Lung (tissue), 12 donors: ENCODE data around the gene SMIM44. TPM values are rescaled to one million over a fixed set of nuclear protein-coding genes. Genes with fewer than 3 reads are reported as not detected.

Source experiments
- ATAC-seq: fragments of 200-7000 bp; cut with Tn5 transposase; one replicate; pipeline ENCODE4 v1.9.1; 2020; ENCODE audit warnings: moderate number of reproducible peaks; ENCODE audit not compliant: insufficient read depth, low FRiP score
- DNase-seq, 3 donors: peaks; one replicate each; pipeline ENCODE4 v3.0.0-alpha.2; 2013 to 2017
- H3K27ac ChIP-seq, 2 donors: one replicate each; pipeline ENCODE4 v1.5.1; 2013; ENCODE audit warnings: mild to moderate bottlenecking in 2 of 2, moderate library complexity in 2 of 2, control low read depth in 1 of 2, inconsistent platforms in 1 of 2, low read depth in 1 of 2, low read length in 1 of 2
- H3K27me3 ChIP-seq, 3 donors: one replicate each; pipeline ENCODE4 v1.5.1; 2013; ENCODE audit warnings: low read length in 2 of 3; ENCODE audit not compliant: control insufficient read depth in 3 of 3, insufficient read depth in 3 of 3
- H3K36me3 ChIP-seq, 4 donors: one replicate each; pipeline ENCODE4 v1.5.1; 2013; ENCODE audit warnings: low read length in 4 of 4, mild to moderate bottlenecking in 1 of 4, moderate library complexity in 1 of 4; ENCODE audit not compliant: control insufficient read depth in 4 of 4, insufficient read depth in 4 of 4
- H3K4me1 ChIP-seq, 5 donors: one replicate each; pipeline ENCODE4 v1.5.1; 2013; ENCODE audit warnings: low read length in 5 of 5, mild to moderate bottlenecking in 2 of 5, moderate library complexity in 1 of 5; ENCODE audit not compliant: control insufficient read depth in 5 of 5, insufficient read depth in 5 of 5
- H3K4me3 ChIP-seq: one replicate; pipeline ENCODE4 v1.5.1; 2013; ENCODE audit warnings: mild to moderate bottlenecking, control low read depth, moderate library complexity
- H3K9ac ChIP-seq, 2 donors: one replicate each; pipeline ENCODE4 v1.5.1; 2013; ENCODE audit warnings: low read length in 2 of 2, control low read depth in 1 of 2; ENCODE audit not compliant: insufficient read depth in 1 of 2
- H3K9me3 ChIP-seq, 4 donors: one replicate each; pipeline ENCODE4 v1.5.1; 2013; ENCODE audit warnings: low read length in 3 of 4, mild to moderate bottlenecking in 1 of 4, moderate library complexity in 1 of 4; ENCODE audit not compliant: control insufficient read depth in 4 of 4, insufficient read depth in 3 of 4
- WGBS, 2 donors: extraction: QIAGEN DNeasy Blood & Tissue Kit; methylation state at CpG; one replicate each; pipeline ENCODE4 v1.1.7; 2013; 5-methylcytosine and 5-hydroxymethylcytosine counted together
- polyA plus RNA-seq, 2 donors: library from polyadenylated mRNA; stranded (reverse); fragments of 200-250 nt; gene quantifications; one replicate each; pipeline ENCODE4 v1.2.1, GENCODE V29; 2013
- total RNA-seq, 2 donors: library from RNA; depleted of rRNA in 1 of 2; stranded (reverse); fragments of >200 nt in 1 of 2; gene quantifications; one replicate each; pipeline ENCODE4 v1.2.1, GENCODE V29; 2014 to 2021
- TF ChIP-seq, protein P1 (sequence below): IDR thresholded peaks from 2 replicates; pipeline ENCODE4 v1.5.1; 2012; ENCODE audit warnings: mild to moderate bottlenecking; ENCODE audit errors: control extremely low read depth, extremely low read depth
- donor health status: control.
- donor health status: control.
- donor health status: Bipolar disorder and iron deficiency.
- donor health status: healthy.
- donor health status: DM: yes; HTN: yes; CAD: no.

Gene SMIM44
- total and polyA plus RNA-seq, 4 donors, result not detected

GRCh38 chr19:3478409-3479176 lies 4.6 kb downstream of the SMIM44 start:
- Histone ChIP-seq H3K9ac (no peak overlapping the region), H3K9me3 (no peaks in the 10 kb centered on the region), H3K4me1 (peaks cover 0 to 3% (median 0%) of the 10 kb centered on the region in 5 donors), H3K4me3 (no peak overlapping the region), H3K27ac (no peak overlapping the region), H3K36me3 (no peaks in the 10 kb centered on the region), H3K27me3 (peaks cover 0 to 17% (median 13%) of the 10 kb centered on the region in 3 donors)
- 7 to 15% methylated on average over 23 to 27 of the region's 27 CpGs for WGBS, 2 donors
- no peak for DNase-seq
- ATAC-seq, result no peak
- TF ChIP-seq, protein P1, sequence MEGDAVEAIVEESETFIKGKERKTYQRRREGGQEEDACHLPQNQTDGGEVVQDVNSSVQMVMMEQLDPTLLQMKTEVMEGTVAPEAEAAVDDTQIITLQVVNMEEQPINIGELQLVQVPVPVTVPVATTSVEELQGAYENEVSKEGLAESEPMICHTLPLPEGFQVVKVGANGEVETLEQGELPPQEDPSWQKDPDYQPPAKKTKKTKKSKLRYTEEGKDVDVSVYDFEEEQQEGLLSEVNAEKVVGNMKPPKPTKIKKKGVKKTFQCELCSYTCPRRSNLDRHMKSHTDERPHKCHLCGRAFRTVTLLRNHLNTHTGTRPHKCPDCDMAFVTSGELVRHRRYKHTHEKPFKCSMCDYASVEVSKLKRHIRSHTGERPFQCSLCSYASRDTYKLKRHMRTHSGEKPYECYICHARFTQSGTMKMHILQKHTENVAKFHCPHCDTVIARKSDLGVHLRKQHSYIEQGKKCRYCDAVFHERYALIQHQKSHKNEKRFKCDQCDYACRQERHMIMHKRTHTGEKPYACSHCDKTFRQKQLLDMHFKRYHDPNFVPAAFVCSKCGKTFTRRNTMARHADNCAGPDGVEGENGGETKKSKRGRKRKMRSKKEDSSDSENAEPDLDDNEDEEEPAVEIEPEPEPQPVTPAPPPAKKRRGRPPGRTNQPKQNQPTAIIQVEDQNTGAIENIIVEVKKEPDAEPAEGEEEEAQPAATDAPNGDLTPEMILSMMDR, result no peak

DNA sequence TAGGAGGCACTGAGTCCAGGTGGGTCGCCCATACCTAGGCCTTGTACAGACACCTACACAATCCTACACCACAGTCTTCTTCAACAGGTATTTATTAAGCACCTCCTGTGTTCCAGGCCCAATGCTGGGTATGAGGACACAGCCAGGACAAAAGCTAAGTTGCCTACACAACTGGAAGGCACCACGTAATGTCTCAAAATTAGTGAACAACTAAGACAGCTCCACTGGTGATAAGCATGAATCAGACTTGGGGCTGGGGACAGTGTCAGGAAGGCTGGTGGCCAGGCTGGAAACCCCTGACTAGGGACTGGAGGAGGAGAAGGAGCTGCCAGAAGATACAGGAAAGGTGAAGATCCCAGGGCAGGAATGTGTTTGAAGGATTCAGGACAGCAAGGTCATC lies 5.3 kb downstream of the SMIM44 start:
- Histone ChIP-seq H3K4me1 (peaks cover 0 to 3% (median 0%) of the 10 kb centered on the region in 5 donors), H3K9me3 (no peaks in the 10 kb centered on the region), H3K36me3 (no peaks in the 10 kb centered on the region), H3K27me3 (peaks cover 0 to 17% (median 13%) of the 10 kb centered on the region in 3 donors), H3K9ac (no peak overlapping the region), H3K27ac (no peak overlapping the region), H3K4me3 (no peak overlapping the region)
- no peak for DNase-seq
- WGBS, 2 donors, result 65 to 92% methylated on average over 2 of the region's 2 CpGs
- ATAC-seq, result no peak
- TF ChIP-seq, protein P1, result no peak

GRCh38 chr19:3477506-3477905 lies 5.7 kb downstream of the SMIM44 start:
- Histone ChIP-seq H3K9ac (no peak overlapping the region), H3K4me3 (no peak overlapping the region), H3K36me3 (no peaks in the 10 kb centered on the region), H3K27me3 (peaks cover 0 to 17% (median 13%) of the 10 kb centered on the region in 3 donors), H3K4me1 (peaks cover 0 to 3% (median 0%) of the 10 kb centered on the region in 5 donors), H3K27ac (no peak overlapping the region), H3K9me3 (no peaks in the 10 kb centered on the region)
- ATAC-seq, result no peak
- TF ChIP-seq, protein P1, result no peak
- DNase-seq, result no peak
